Putamen (tissue), 1 donor: ENCODE measurements around the gene TGFB1I1.
A peak's percentile ranks its signal among the peaks of the same experiment; 100 is the strongest.
"Not testable (repeated sequence)": the region's sequence is repeated elsewhere in the genome, so short reads cannot be mapped to it uniquely, and the experiment has no call there.

Experiments
- DNase-seq: peaks from one replicate; pipeline ENCODE4 v3.0.0-alpha.2; 2016; ENCODE audit warnings: low spot score

TGFB1I1 gene

GRCh38 chr16:31487720-31488467 is 15.9 kb downstream of the TGFB1I1 start:
- no peak for DNase-seq

- DNase-seq, result no peak
Observed at GRCh38 chr16:31488468-31489297, 16.7 kb downstream of the TGFB1I1 start.

- no peak for DNase-seq
Observed at GRCh38 chr16:31489298-31489564, 17.3 kb downstream of the TGFB1I1 start.

- no peak for DNase-seq
Observed at GRCh38 chr16:31489616-31490584, 17.9 kb downstream of the TGFB1I1 start.

- DNase-seq, result no peak
Observed at GRCh38 chr16:31491778-31492418, 19.9 kb downstream of the TGFB1I1 start.

GRCh38 chr16:31493506-31494125 is 21.7 kb downstream of the TGFB1I1 start:
- DNase-seq, result no peak

GRCh38 chr16:31496670-31497069 is 24.7 kb downstream of the TGFB1I1 start:
- no peak for DNase-seq

- DNase-seq, result no peak
Observed at GRCh38 chr16:31498493-31498892, 26.5 kb downstream of the TGFB1I1 start.

GRCh38 chr16:31499928-31500327 is 28.0 kb downstream of the TGFB1I1 start:
- DNase-seq, result no peak

GRCh38 chr16:31501226-31501965 is 29.4 kb downstream of the TGFB1I1 start:
- DNase-seq, result no peak

GRCh38 chr16:31501966-31502348 is 30.0 kb downstream of the TGFB1I1 start:
- DNase-seq, result no peak

- no peak for DNase-seq
Observed at GRCh38 chr16:31502981-31503380, 31.0 kb downstream of the TGFB1I1 start.

GRCh38 chr16:31503555-31503954 is 31.6 kb downstream of the TGFB1I1 start:
- DNase-seq, result not testable (repeated sequence)

GRCh38 chr16:31504159-31504558 is 32.2 kb downstream of the TGFB1I1 start:
- no peak for DNase-seq

GRCh38 chr16:31505483-31505882 is 33.5 kb downstream of the TGFB1I1 start:
- DNase-seq, result no peak

GRCh38 chr16:31507617-31507928 is 35.6 kb downstream of the TGFB1I1 start:
- no peak for DNase-seq

GRCh38 chr16:31507929-31508705 is 36.2 kb downstream of the TGFB1I1 start, which contains the start of gene RUSF1:
Gene RUSF1 (minus strand): TSS chr16:31508391. CDS start chr16:31508373, 18 bp downstream.
- peak; percentile 90 for DNase-seq

GRCh38 chr16:31508706-31509195 is 36.8 kb downstream of the TGFB1I1 start:
- DNase-seq, result no peak

GRCh38 chr16:31513126-31513525 is 41.2 kb downstream of the TGFB1I1 start:
- no peak for DNase-seq

GRCh38 chr16:31513884-31514283 is 41.9 kb downstream of the TGFB1I1 start:
- DNase-seq, result no peak
